HEK293T (cell line): ENCODE measurements around the gene ARHGAP8.

Experiments
- BHLHE40 ChIP-seq: fragments of 450-650 bp; IDR thresholded peaks from 2 replicates; pipeline ENCODE4 v1.6.1; 2016; ENCODE audit warnings: mild to moderate bottlenecking, moderate library complexity, borderline replicate concordance
- CTBP1 ChIP-seq: fragments of 450-650 bp; IDR thresholded peaks from 2 replicates; pipeline ENCODE4 v1.6.1; 2016; ENCODE audit warnings: borderline replicate concordance
- ELF4 ChIP-seq: fragments of 450-650 bp; IDR thresholded peaks from 2 replicates; pipeline ENCODE4 v1.6.1; 2017; ENCODE audit warnings: antibody characterized with exemption
- FOXA1 ChIP-seq: fragments of 450-650 bp; IDR thresholded peaks from 2 replicates; pipeline ENCODE4 v1.6.1; 2016; ENCODE audit warnings: mild to moderate bottlenecking
- FOXK2 ChIP-seq: fragments of 450-650 bp; IDR thresholded peaks from 2 replicates; pipeline ENCODE4 v1.6.1; 2016; ENCODE audit warnings: mild to moderate bottlenecking
- FOXM1 ChIP-seq: fragments of 450-650 bp; IDR thresholded peaks from 2 replicates; pipeline ENCODE4 v1.6.1; 2017; ENCODE audit warnings: mild to moderate bottlenecking, borderline replicate concordance
- HDGF ChIP-seq: fragments of 450-650 bp; IDR thresholded peaks from 2 replicates; pipeline ENCODE4 v1.6.1; 2017; ENCODE audit warnings: antibody characterized with exemption, borderline replicate concordance
- NFRKB ChIP-seq: fragments of 450-650 bp; IDR thresholded peaks from 2 replicates; pipeline ENCODE4 v1.6.1; 2016; ENCODE audit warnings: mild to moderate bottlenecking, moderate library complexity
- SP1 ChIP-seq: fragments of 450-650 bp; IDR thresholded peaks from 2 replicates; pipeline ENCODE4 v1.6.1; 2017
- SUZ12 ChIP-seq: fragments of 450-650 bp; IDR thresholded peaks from 2 replicates; pipeline ENCODE4 v1.6.1; 2016; ENCODE audit warnings: mild to moderate bottlenecking
- TARDBP ChIP-seq: fragments of 450-650 bp; IDR thresholded peaks from 2 replicates; pipeline ENCODE4 v1.6.1; 2016
- ZNF384 ChIP-seq: fragments of 450-650 bp; IDR thresholded peaks from 2 replicates; pipeline ENCODE4 v1.6.1; 2016

DNA sequence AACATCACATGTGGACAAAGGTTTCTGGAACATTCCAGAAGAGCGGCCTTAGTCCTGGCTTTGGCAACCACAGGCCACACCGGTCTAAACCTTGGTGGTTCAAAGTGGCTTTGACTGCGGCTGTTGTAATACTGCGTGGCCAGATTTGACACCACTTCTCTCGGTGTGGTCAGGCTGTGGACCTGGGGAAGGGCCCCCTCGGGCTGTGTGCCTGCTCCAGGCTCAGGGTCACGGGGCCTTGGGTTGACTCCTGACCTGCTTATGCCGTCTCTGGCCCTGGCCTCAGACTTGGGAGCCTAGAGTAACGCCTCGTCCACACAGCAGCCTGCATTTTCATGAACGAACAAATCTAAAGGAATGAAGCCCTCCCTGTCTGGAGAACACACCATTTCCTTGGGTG is 139.4 kb downstream of the ARHGAP8 start:
- no peak for TF ChIP-seq TARDBP
- no peak for TF ChIP-seq FOXA1
- TF ChIP-seq BHLHE40: no peak
- TF ChIP-seq SP1: no peak
- TF ChIP-seq SUZ12: no peak
- TF ChIP-seq FOXM1: no peak
- TF ChIP-seq ELF4: no peak
- TF ChIP-seq HDGF: no peak
- no peak for TF ChIP-seq FOXK2
- no peak for TF ChIP-seq ZNF384
- no peak for TF ChIP-seq CTBP1
- TF ChIP-seq NFRKB: no peak
